Eye (tissue), 1 donor: Measurements from ENCODE around the gene TET3.

ENCODE experiments used
- DNase-seq: peaks from one replicate; pipeline ENCODE4 v3.0.0-alpha.2; 2015

Gene TET3

DNA sequence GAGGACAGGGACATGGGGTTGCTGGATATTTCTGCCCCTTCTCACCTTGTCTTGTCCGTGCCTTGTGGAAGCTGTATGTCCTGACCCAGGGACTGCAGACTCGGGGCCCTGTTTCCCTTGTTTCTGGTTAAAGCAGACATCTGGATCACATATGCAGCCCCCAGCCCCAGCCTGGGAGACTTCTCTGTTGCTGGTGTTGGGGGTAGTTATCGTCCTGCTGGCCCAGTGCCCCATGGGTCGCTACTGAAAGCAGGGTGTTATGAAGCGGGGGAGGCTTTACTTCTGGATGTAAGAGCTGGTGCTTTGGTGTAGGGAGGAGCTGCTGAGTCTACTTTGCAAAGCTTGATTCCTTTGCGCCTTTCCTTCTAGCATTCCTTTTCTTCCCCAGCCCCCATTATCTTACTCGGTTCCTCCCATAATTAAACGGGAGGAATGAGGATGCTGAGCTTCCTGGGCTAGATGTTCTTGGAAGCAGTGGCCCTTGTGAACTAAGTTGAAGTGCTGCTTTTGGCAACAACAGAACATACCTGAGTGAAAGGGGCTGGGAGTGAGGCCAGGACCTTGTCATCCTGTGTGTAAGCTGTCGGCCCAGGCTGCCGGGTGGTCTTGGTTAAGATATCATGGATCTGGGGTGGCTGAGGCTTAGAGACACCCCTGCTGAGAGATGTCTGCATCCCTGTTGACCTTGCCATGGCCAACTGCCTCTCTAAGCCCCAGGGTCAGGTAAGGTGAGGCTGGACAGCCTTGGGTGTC lies 3.4 kb downstream of the TET3 start:
- peak; percentile 32 for DNase-seq

DNA sequence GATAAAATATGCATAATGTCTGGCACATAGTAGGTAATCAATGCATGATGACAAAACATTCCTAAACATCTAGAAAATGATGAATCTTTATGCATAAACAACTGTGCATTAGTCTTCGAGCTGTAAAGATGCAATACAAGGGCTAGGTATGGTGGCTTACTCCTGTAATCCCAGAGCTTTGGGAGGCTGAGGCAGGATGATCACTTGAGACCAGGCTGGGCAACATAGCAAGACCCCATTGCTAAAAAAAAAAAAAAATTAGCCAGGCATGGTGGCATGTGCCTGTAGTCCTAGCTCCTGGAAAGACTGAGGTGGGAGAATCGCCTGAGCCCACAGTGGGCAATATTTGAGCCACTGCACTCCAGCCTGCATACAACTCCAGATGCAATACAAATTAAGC lies 5.3 kb downstream of the TET3 start:
- DNase-seq: no peak

- no peak for DNase-seq
These were observed 5.8 kb downstream of the TET3 start for GRCh38 chr2:73990531-73990930.

DNA sequence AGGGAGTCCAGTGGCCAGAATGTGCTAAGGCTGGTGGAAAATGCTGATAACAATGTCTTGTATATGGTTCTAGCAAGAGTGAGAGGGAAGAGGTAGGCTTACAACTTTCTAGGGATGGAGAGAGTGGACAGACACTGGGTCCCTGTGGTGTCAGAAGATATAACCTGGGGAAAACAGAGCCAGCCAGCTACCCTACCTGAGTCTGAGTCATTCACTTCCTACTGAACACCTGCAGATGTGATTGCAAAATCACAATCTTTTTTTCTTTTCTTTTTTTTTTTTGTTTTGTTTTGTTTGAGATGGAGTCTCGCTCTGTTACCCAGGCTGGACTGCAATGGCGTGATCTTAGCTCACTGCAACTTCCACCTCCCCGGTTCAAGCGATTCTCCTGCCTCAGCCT lies 7.3 kb downstream of the TET3 start:
- DNase-seq: no peak

DNA sequence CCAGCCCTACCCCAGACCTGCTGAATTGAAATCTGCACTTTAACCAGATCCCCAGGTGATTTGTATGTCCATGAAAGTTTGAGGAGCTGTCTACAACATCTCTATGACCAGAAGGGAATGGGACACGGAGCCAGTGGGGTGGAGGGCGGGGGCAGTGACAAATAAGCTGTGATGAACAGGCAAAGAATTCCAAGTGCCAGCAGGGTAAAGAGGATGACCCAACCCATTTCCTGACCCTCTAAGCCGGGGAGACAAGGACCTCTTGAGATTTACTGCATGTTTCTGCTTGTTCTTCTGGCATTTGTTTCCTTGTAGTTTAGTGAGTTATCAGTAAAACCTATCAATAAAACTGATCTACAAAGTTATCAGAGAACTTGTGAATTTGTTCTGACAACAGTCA lies 8.7 kb downstream of the TET3 start:
- no peak for DNase-seq

GRCh38 chr2:73993778-73994177 lies 9.1 kb downstream of the TET3 start:
- no peak for DNase-seq

- DNase-seq: no peak
These were observed 9.6 kb downstream of the TET3 start for GRCh38 chr2:73994178-73994831.

- DNase-seq: no peak
These were observed 11.1 kb downstream of the TET3 start for GRCh38 chr2:73995810-73996209.

- peak; percentile 16 for DNase-seq
These were observed 13.1 kb downstream of the TET3 start for GRCh38 chr2:73997813-73998212.

GRCh38 chr2:73998451-73998850 lies 13.7 kb downstream of the TET3 start:
- peak; percentile 74 for DNase-seq

DNA sequence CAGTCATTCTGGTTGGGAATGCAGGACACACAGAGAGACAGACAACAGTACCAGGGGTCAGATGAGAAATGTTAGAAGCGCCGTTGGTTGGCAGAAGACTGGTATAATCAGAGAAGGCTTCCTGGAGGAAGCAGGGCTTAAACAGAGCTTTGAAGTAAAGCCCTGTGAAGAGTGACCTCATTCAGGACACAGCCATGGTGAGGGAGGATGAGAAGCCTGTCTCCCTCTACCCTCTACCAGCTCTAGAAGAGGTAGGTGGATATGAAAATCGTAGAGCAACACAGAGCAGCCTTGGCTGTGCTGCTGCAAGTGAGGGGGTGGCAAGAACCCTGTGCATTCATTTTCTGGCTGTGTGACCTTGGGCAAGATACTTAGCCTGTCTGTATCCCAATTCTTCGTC lies 14.2 kb downstream of the TET3 start:
- no peak for DNase-seq

DNA sequence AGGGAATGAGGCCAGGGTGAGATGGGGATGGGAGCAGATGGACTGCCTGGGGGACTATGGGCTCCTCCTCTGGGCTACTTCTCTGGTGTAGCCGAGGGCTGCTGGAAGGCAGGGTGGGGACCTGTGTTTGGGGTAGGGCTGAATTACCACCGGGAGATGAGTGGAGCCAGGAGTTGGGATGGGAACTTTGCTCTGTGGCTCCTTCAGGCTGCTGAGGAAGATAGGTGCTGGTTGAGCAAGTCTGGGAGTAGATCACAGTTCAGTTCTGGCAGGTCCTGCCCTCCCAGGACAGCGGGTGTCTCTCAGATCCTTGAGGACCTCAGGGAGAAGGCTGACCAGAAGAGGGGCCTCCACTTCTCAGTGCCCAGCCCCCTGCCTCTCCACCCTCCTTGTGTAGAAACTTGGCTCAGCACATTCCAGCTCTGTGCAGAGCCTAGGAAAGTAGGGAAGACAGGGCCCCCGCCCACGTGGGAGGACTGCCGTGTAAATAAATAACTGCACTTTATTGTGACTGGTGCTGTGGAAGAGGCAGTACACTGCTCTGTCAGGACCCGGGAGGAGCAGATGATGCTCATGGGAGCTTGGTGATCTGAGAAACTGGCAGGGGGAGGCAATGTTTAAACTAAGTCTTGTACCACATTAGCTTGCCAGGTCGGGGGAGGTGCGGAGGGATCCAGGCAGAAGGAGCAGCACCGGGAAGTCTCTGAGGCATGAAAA lies 15.3 kb downstream of the TET3 start:
- DNase-seq: peak; percentile 47

GRCh38 chr2:74000666-74001065 lies 16.0 kb downstream of the TET3 start:
- no peak for DNase-seq

DNA sequence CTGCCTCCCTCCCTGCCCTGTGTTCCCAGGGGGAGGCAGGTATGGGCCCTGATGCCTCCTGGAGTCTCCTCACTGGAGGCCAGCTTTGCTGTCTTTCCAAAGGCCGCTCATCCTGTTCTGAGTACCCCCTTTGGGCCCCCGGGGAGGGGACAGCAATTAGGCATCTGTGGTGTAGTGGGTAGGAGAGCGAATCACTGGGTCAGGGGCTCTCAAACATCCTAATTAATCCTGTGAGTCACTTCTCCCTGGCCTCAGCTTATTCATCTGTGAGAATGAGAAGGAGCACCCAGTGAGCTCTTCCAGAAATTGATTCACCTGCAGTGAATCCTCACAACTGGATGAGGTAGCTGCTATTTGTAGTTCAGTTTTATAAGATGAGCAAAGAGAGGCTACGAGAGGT lies 16.4 kb downstream of the TET3 start:
- peak; percentile 57 for DNase-seq

GRCh38 chr2:74001781-74002504 lies 17.2 kb downstream of the TET3 start:
- DNase-seq: no peak

DNA sequence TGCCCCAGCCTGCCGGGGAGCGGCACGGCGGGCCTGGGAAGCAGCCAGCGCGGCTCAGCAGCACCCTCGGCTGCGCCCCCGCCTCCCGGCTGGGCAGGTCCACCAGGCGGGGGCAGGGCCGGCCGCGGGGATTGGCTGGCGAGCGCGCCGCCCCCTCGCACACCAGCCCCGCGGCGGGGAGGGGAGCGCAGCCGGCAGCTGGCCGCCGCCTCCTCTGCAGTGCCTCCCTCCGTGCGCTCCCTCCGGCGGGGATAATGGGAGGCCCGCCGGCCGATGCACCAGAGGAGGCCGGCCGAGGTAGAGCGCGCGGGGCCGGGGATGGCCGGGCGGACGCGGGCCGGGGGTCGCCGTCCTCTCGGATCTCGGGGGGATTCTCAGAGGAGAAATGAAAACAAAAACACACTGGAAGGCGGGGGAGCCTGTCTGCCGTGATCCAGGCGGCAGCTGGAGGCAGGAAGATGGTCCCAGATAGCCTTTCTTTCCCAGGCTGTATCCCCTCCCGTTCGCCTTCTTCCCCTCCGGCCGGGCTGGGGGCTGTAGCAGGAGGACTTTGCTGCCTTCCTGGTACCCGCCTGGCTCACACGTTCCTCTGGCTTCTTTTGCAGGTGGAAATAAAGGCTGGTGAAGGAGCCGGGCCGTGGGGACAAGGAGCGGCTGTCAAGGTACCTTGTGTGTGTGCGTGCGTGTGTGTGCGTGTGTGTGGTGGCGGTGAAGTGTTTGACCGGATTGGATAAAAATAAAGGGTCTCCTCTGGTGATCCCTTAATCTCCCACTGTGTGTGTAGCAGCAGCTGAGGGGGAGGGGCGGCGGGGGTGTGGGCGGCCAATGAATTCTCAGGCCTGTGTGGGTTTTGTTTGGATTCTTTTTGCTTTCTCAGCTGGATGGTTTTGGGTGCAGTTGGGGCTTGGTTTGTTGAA lies 18.1 kb downstream of the TET3 start:
- peak; percentile 92 for DNase-seq

GRCh38 chr2:74003494-74004211 lies 18.9 kb downstream of the TET3 start:
- no peak for DNase-seq

- DNase-seq: peak; percentile 18
These were observed 19.8 kb downstream of the TET3 start for GRCh38 chr2:74004212-74005182.

GRCh38 chr2:74005786-74006185 lies 21.1 kb downstream of the TET3 start:
- no peak for DNase-seq

DNA sequence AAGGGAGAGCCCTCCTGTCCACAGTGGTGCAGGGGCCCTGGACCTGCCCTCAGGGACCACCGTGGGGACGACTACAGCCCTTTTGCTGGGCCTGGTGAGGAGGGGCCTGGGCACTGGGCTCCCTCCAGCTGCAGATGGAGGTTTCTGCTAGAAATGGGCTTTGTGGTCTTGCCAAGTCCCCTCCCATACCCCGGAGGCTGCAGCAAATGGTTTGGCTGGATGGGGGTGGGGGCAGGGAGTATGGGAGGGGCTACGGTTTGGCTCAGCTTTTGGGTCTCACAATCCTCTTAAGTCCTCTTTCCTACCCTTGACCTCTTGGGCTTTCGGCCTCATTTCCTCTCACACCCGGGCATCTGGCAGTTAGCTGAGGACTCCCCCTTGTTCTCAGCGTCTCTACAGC lies 21.7 kb downstream of the TET3 start:
- DNase-seq: peak; percentile 61
